ENCODE measurements around the gene NMT1.
A peak's percentile ranks its signal among the peaks of the same experiment; 100 is the strongest.
"Not testable (repeated sequence)": the region's sequence is repeated elsewhere in the genome, so short reads cannot be mapped to it uniquely, and the experiment has no call there.

NMT1 gene

DNA sequence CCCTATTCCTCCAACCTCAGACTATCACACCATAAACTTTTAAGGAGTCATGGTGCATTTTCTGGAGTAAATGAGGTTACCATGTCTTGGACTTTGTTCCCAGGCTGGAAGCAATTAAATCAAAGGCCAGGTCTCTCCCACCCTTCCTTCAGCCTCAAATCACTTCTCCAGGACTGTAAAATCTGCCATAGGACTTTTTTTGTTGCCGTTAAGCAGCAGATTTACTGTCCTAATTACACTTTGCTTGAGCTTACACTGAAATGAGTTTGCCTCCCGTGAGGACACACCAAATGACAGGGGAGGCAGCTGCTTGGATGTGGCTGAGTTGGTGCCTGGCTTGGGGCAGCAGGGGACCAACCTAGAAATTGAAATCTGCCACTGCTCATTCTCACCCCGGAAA is 24.4 kb upstream of the NMT1 start:
- no peak for DNase-seq (ENCODE audit: low spot score)

DNA sequence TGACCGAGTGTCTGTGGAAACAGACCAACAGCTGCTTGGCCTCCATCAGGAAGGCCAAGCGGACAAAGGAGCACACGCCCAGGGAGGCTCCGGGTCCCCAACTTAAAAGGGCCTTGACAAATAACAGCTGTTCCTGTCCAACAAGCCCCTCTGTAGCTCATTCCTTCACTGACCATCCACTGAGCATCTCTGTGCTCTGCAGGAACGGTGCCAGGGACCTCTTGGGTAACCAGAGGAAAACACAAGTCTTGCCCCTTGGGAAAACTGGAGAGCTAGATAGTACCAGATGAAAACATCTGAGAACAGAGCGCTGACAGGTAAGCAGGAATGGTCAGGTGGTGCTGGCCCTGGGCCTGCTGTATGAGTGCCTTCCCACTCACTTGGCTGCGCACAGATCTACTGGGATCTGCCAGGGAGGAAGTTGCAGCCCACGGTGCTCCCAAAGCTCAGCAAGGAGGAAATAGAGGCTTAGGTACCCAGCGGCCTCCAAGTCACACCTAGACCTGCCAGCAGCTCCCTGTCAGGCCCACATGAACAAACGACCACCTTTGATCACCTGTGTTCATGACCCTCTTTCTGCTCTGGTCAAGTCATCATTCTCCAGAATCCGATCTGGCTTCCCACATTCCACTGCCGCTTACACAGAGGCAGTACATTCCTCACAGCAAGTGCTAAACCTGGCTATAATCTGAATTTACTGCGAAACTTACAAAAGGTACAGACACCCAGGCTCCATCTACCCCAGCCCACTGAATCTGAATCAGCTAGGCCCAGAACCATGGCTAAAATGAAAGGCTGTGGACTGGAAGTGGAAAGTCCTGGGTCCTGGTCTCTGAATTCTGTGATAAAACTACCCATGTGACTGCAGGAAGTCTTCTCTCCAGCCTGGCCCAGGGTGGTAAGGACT is 22.1 kb upstream of the NMT1 start:
- no peak for DNase-seq (ENCODE audit: low spot score)

DNA sequence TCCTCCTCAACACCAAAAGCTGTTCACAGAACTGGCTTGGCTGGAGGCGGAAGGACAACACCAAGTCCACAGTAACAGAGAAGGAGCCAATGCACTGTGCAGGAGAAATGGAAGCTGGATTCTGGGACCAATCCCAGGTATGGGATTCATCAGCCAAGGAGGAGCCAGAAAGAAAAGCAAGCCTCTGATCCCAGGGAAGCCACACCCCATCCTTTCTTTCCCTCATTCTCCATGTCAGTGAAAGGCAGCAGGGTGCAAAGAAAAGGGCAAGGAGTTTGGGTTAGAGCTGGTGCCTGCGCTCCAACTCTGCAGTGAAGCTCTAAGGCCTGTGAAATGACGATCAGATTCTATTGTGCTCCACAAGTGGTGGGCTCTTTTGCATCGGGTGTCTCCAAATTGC is 20.7 kb upstream of the NMT1 start:
- DNase-seq (ENCODE audit: low spot score): no peak

DNA sequence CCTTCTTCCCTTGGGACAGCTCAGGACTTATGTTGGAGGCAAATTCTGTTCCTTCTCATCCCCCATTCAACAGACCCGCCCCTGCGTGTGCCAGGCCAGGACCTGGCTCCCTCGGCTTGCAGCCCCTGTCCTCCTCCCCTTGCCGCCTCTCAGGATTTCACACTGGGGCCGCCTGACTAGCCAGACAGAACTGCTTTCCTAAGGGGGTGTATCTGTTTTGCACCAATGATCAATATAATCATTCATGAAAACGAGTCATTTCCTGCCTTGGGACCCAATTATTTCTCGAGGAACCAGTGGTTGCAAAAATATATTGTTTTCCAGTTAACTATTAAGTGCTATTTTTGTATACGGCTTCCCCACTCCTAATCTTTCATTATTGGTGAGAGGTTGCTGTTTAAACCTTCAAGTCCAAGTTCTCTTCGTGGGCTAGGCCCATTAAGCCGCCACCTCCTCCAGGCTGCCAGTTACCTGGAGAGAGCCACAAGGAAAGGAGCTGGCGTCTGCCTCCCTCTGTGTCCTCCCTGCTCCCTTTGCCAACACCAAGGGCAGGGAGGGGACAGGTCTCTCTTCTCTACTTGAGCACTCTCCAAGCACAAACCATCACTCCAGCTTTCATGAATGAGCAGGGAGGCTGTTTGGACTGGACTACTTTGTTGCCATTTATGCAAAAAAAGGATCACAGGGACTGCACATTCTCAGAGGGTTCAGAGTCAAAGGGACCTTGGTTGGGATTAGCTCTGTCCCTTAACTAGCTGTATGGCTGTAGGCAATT is 18.6 kb upstream of the NMT1 start:
- peak; percentile 49 for DNase-seq (ENCODE audit: low spot score)

DNA sequence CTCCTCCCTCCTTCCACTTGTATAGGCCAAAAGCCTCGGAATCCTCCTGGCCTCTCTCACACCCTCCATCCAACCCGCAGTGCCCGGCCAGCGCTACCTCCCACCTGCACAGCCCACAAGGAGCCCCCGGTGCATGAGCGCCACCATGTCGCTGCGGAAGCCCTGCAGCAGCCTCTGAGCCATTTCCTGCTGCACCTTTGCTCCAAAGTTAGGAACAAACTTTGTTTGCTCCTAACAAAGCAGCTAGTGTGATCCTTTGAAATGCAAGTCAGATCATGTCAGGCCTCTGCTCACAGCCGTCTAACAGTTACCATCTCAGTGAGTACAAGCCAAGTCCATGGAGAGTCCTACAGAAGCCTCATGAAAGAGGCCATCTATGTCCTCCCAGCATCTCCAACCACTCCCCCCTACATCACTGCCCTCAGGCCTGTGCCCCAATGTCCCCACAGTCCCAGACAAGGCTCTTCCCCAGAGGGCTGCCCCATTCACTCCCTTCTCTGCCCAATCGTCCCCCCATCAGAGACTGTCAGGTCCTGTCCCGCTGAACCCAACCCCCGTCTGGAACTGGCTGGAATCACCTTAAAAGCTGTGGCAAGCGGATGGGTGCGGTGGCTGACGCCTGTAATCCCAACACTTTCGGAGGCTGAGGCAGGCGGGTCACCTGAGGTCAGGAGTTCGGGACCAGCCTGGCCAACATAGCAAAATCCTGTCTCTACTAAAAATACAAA is 17.1 kb upstream of the NMT1 start:
- DNase-seq (ENCODE audit: low spot score): peak; percentile 36

DNA sequence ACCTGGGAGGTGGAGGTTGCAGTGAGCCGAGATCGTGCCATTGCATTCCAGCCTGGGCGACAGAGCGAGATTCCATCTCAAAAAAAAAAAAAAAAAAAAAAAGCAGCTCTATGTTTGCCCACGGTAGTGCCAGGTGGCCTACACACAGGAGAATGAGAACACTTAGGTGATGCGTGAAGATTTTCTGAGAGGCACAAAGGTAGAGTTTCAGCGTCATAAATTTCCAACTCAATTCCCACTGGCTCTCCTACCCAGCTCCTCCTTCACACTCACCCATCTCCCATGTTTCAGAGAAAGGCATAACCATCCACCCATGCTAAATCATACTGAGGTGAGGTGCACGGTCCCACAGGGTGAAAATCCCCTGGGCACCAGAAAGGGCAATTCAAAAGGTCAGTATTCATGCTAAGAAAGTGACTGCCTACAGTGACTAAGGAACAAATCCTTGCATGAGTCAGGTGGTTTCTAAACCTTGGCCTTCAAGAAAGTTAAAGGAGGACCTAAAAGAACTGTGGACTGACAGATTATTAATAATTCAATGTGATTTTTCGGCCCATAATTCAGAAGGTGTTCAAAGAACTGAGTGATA is 14.5 kb upstream of the NMT1 start:
- DNase-seq (ENCODE audit: low spot score): no peak

DNA sequence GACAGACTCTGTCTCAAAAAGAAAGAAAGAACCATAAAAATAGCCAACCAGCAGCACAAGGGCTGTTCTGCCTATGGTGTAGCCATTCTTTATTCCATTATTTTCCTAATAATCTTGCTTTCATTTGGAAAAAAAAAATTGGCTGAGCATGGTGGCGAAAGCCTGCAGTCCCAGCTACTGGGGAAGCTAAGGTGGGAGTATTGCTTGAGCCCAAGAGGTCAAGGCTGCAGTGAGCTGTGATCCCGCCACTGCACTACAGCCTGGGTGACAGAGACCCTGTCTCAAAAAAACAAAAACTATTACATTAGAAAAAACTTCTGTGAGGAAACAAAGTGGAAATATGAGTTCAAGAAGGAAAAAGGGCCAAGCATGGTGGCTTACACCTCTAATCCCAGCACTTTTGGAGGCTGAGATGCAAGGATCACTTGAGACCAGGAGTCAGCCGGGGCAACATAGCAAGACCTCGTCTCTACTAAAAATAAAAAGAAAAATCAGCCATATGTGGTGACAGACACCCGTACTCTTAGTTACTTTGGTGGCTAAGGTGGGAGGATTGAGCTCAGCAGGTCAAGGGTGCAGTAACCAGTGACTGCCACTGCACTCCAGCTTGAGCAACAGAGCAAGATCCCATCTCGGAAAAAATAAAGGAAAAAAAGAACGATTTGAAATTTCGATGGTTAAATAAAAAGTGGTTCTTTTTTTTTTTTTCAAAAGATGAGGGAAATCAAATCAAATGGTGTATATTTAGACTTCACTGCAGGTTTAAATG is 12.1 kb upstream of the NMT1 start:
- DNase-seq (ENCODE audit: low spot score): no peak

DNA sequence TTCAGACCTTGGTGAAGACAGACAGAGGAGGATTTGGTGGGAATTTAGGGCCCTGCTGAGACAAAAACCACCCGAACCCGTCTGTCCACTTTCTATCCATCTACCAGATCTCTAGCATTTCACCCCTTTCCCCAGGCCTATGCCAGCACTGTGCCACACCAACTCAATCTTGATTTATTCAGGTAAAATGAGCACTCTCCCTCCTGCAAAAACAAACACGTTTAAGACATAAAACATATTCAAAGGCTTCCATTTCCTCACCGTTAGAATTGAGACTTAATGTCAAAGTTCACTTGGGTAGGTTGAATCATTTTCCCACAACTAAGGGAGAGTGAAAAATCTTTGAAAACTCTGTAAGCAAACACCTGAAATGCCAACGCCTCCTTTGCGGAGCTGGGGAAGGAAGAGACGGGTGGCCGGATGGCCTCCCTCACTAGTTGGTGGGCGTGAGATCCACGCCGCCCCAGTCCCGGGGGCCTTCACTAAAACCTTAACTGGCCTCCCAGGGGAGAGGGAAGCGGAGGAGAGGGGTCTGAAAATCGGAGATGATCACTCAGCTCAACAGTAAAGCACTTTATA is 10.5 kb upstream of the NMT1 start:
- peak; percentile 61 for DNase-seq (ENCODE audit: low spot score)

DNA sequence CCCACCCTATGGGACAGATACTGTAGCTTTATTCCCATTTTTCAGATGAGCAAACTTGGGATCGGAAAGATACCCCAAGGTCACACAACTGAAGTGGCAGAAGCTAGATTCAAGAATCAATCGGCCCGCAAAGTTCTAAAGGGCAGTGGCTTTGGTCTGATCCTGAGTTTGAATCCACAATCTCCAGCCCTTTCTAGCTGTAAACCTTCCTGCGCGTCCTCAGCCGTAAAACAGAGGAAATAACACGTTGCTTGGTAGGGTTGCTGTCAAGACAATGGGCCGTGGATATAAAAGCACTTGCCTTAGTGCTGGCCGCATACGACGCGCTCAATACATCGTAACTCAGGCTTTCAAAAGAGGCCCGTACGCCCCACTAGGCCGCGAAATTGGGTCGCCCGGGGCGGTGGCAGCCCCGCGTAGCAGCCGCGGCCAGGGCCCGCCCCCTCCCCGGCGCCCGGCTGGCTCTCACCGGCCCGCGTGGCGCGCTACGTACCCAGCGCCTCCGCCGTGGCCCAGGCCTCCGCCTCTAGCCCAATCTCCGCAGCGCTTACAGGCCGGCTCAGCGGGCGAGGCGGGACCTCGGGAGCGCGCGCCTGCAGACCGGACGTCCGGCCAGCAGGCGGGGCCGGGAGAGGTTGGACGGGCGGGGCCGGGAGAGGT is 9.9 kb upstream of the NMT1 start, which contains the start of gene DCAKD:
TSS of gene DCAKD (minus strand) at position 573 of the 660 bp plus-strand sequence. CDS start 16,747 bp downstream, outside the sequence.
- DNase-seq (ENCODE audit: low spot score): peak; percentile 99

DNA sequence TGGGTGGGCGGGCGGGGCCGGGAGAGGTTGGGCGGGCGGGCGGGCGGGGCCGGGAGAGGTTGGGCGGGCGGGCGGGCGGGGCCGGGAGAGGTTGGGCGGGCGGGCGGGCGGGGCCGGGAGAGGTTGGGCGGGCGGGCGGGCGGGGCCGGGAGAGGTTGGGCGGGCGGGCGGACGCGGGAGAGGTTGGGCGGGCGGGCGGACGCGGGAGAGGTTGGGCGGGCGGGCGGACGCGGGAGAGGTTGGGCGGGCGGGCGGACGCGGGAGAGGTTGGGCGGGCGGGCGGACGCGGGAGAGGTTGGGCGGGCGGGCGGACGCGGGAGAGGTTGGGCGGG is 9.4 kb upstream of the NMT1 start:
- DNase-seq (ENCODE audit: low spot score): not testable (repeated sequence)

DNA sequence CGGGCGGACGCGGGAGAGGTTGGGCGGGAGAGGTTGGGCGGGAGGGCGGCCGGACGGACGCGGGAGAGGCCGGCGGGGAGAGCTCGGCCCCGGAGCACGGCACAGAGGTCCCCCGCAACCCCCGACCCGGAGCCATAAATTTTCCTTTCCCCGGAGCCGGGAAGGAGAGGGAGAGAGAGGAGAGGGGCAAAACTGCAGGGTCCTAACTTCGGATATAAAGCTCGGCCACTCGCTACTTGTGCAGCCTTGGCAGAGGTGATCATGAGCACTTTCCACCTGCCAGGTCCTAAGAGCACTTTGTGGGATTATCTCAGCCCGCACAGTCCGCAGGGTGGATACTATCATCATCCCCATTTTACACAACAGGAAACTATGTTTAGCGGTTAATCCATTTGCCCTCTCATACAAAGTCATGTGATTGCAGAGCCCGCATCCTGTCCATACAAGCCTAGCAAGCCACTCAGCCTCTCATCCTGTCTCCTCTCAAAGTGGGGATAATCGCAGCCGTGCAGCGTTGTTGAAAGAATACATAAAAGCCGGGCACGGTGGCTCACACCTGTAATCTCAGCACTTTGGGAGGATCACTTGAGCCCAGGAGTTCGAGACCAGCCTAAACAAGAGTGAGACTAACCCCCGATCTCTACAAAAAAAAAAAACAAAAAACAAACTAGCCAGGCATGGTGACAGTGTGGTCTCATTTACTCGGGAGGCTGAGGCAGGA is 8.9 kb upstream of the NMT1 start:
- peak; percentile 80 for DNase-seq (ENCODE audit: low spot score)

DNA sequence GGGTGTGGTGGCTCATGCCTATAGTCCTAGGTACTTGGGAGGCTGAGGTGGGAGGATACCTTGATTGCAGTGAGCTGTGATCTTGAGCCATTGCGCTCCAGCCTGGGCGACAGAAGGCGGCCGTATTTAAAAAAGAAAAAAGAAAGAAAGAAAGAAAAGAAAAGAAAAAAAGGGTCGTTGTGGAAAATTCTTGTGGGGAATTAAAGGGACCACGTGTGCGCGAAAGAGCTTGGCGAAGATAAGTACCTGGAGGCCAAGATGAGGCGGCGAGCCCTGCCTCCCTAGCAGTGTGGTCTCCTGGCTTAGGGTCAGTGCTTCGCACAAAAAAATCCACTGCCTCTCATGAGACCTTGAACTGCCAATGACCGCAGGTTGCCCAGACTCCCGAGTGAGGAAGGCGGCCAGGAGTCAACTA is 728 bp upstream of the NMT1 start:
- no peak for DNase-seq (ENCODE audit: low spot score)

DNA sequence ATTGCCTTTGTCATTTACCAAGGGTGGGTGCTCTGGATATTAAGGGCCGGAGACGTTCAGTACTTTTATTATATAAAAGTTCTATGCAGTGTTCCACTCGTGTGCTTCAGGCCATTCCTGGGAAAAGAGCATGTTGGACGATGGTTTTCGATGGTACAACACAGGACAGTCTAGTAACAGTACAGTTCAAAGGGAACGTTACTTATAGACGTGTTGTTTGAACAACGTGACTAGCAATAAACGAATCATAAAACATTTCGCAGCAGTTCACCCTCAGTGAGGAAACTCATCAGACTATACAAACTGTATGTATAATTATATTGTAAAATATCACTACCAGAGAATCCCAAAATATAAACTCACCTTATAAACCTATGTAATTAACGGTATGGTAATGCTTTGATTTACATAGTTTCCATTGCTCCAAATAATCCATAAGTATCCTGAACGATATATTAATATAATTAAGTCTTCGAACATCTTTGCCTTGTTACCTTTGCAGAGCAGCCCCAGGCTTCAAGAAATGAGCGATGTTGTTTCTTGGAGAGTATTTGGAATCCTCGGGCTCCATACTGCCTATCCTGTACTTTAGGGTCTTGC is 589 bp downstream of the NMT1 start:
- no peak for DNase-seq (ENCODE audit: low spot score)

DNA sequence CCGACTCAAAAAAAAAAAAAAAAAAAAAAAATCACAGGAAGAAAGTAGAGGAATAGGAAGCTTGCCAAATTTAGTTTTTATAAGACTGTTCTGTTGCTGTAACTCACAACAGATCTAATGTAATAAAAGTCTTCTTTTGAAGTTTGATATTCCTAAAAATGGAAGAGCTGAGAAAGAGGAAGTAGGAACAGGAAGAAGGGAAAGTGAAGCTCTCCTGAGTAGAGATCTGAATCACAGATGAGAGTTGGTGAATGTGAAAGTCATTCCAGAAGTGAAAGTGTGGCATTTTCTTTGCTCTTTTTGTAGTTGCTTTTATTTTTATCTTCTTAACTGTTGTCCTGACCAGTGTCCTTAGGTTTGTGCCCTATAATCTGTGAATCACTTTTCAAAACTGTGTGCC is 2.1 kb downstream of the NMT1 start:
- no peak for DNase-seq (ENCODE audit: low spot score)

DNA sequence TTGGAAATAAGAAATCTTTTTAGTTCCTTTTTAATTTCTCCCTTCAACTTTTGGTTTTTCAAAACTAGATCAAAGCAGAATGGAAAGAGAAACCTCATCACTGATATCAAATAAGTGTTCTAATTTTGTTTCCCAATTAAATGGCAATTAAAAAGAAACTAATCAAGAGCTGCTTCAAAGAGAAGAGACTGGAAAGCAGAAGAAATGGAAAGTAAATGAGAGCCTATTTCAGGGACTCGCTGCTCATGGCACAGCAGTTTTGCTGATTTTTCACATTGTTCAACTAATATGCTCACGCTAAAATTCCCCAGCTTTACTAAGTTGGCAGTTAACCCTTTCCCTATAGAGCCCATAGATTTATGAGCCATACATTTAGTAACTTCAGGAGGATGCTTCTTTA is 6.5 kb downstream of the NMT1 start:
- DNase-seq (ENCODE audit: low spot score): no peak

DNA sequence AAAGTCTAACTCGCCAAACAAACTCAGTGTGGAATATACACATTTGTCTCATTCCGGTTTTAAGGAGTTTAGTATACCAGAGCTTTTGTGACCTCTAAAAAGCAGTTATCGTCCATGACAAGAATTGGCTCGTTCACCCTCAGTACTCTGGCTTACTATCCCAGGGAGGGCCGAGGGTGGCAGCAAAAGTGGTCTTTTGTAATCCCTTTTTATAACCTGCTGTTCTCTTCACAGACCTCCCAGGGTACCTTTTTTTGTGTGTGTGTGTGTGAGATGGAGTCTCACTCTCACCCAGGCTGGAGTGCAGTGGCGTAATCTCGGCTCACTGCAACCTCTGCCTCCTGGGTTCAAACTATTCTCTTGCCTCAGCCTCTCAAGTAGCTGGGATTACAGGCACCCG is 8.9 kb downstream of the NMT1 start:
- DNase-seq (ENCODE audit: low spot score): no peak

DNA sequence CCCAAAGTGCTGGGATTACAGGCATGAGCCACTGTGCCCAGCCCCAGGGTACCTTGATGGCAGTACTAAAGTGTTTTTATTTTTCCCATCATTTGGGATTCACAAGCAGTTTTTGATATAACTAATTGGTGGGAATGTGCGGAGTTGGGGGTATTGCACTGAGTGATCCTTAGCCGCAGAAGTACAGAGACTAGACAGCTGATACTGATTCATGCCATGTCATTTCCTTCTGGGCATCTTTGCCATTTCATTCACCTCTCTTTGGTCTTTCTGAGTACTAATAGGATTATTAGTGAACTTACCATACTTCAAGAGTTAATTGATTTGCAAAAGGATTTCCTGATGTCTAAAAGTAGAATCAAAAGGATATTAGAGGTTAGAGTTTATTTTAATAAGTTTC is 9.7 kb downstream of the NMT1 start:
- DNase-seq (ENCODE audit: low spot score): no peak

DNA sequence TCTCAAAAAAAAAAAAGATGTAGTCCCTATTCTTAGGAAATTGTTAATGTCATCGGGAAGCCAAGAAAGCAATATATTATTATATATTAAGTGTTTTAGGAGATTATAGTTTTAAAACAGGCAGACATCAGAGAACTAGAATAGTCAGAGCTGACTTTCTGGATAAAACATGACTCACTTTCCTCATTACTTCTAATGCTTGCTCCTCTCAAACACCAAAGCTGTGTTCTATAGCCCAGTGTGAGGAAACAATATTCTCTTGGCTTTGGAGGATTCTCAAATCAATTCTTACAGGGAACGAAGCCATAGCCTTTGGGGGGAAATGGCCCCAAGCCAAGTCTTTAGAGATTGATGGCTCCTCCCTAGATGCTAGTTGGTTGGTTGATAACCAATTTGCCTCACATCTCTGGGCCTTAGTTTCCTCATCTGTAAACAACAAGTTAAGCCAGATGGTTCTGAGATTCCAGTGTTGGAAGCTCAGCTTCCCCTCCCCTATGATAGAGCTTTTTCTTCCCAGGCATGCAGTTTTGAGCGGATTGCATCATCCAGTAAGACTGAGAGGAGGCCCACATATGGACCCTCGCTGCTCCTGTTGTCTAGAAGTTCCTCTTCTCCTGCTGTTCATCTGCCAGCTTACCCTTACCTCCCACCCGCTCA is 12.4 kb downstream of the NMT1 start:
- peak; percentile 71 for DNase-seq (ENCODE audit: low spot score)

DNA sequence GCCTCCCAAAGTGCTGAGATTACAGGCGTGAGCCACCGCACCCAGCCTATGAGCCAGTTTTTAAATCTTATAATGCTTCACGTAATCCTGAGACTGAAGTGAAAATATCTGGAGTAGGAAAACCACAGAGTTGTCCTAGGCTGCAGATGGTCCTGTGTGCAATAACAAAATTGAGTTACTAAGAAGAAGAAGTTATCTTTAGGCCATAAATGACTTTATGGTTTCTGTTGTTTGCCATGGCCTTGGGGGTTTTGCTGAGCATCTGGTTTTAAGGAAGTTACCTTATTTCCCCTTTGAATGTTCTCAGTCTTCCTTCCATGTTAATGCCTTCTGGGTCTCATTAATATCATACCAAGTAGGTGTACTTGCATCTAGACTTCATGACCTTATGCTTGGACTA is 16.5 kb downstream of the NMT1 start:
- DNase-seq (ENCODE audit: low spot score): no peak
